NCI-H1930 (cell line): ENCODE data around the gene FLVCR2.

Experiments
- DNase-seq, 2 experiments: peaks; one replicate each; lab custom pipeline; 2025; lab: John Stamatoyannopoulos, UW

Gene FLVCR2

DNA sequence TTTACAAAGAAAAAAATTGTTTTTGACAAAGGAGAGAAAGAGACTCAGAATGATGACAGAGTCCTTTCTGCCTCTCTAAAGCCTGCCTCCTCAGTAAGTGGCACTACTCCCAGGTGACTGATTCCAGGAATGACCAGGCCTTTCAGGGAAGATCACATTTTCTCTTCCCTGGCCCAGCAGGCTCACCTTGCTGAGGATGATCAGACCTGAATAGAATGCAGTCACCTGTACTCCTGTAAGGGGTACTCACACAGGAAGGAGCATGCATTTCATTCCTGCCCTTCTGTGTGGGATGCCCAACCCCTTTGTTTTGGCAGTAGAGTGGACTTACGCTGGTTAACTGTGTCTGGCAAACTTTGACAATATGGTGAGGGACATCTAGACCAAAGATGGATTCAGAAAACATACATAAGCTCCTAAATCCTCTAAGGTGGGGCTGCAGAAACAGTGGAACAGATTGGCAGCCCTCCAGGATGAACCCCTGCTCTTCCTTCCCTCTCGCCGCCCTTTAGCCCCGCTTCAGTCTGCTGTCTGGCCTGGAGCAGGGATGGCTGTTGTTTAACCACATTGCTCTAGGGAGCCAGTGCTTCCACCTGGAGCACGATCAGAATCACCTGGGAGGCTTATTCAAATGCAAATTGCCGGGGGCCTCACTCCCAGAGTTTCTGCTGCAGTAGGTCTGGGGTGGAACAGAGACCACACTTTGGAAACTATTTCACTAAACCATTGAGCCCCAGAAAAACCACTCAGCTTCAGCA, 52.5 kb downstream of the FLVCR2 start:
- DNase-seq: no peak

DNA sequence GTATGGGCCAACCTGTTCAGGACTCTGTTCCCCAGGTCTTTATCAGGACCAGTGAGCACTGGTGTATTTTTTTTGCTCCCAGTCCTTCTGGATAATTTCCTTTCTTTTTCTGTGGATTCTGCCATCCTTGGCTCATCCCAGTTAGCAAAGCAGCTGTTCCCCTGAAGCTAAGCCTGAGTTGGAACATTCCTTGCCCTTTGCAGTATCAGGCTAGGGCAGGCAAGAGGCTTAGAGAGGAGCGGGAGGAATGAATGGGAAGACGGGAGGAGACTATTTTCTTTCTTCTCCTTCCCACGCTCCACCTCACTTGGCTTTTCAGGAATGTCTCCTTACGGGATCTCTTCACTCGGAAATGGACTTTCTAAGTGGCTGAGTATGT, 53.0 kb downstream of the FLVCR2 start:
- no peak for DNase-seq

DNA sequence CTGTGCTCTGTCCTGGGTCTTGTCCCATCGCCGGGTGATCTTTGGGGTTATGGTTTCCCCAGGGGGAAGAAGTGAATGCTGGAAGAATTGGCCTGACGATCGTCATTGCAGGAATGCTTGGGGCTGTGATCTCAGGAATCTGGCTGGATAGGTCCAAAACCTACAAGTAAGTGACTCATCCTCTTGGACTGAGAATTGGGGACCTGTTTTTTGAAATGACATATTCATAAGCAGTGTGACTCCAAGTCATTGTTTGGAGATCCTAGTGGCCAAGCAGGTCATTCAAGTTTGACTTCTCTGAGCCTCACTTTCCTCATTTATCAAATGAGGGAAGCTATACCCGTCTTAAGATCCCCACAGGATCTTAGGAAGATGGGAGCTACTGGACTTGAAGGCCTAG, 56.4 kb downstream of the FLVCR2 start:
- no peak for DNase-seq

DNA sequence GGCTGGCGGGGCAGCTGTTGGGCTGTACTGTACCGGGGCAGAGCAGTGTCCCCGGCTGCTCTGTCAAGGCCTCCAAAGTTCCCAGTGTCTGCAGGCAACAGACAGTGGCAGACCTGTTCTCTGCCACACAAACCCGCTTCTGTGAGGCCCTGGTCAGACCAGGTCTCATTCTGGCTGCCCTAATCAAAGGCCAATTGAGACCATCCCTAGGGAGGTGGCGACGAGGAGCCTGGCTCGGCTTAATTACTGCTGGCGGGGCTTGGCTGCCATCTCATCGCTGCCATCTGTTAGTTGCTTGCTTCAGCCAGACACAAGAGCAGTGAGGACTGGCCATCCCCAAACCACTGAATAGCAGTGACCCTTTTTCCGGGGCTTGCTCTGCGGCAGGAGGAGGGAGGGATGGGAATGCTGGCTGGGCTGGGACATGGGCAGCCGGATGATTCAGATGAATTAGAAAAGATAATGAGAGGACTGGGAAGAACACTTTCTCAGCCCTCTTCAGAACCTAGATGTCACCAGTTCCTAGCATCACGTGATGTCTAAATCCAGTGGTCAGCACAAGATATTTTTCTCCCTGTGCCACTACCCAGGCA, 57.8 kb downstream of the FLVCR2 start:
- DNase-seq: no peak

DNA sequence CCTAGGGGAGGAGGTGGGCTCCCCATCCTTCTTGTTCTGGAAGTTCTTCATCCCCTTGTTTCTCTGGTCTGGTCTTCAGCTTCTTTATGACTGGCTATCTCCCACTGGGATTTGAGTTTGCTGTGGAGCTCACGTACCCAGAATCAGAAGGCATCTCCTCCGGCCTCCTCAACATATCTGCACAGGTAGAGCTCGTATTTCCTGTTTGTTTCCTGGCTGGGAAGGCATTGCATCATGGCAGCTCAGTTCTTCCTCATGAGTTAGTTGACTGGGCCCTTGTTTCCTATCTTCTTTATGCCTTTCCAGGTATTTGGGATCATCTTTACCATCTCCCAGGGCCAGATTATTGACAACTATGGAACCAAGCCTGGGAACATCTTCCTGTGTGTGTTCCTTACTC, 62.5 kb downstream of the FLVCR2 start:
- no peak for DNase-seq

DNA sequence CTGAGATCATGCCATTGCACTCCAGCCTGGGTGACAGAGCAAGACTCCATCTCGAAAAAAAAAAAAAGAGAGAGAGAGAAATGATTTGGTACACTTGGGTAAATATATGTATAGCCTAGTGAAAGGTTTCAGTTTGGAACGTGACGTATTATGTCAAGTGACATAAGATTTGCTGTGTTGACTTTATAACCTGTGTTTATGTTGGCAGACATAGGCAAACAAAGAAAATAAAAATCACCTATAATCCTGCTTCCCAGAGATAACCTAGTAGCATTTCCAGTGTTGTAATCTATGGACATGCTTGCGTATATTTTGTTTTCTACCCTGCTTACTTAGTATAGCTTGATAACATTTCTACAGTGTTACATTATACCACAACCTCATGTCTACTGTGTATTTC, 65.6 kb downstream of the FLVCR2 start:
- DNase-seq: no peak

DNA sequence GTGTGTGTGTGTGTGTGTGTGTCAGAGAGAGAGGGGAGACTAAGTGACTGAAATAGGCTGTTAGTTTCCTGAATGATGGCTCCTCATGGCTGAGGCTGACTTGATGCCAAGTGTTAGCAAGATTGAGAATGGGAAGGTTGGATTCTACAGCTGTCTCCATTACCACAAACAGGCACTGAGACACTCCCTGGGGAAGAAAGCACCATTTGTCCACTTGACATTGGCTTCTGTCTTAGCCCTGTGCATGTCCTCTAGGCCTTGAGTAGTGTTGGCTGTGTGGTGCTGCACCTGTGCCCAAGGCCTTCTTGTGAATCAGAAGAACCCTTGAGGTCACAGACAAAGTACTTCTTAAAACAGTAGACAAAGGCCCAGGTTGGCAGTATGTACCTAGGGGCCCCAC, 66.6 kb downstream of the FLVCR2 start:
- DNase-seq: no peak

DNA sequence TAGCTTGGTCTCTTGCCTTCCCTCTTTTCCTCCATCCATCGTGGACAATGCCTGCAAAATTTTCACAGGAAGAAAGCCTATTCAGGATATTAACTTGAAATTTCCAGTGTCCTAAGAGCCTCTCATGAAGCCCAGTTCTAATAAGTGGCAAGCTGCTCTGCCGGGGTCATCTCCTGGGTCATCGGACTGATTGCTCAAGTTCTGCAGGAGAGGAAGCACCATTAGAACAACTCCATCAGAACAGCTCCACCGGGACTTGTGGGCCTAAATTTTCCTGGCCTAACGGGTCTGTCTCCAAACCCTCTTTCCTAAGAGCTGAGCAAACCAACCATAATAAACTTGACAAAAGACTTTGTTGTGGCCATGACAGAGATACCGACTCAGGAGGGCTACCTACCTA, 68.3 kb downstream of the FLVCR2 start:
- no peak for DNase-seq

DNA sequence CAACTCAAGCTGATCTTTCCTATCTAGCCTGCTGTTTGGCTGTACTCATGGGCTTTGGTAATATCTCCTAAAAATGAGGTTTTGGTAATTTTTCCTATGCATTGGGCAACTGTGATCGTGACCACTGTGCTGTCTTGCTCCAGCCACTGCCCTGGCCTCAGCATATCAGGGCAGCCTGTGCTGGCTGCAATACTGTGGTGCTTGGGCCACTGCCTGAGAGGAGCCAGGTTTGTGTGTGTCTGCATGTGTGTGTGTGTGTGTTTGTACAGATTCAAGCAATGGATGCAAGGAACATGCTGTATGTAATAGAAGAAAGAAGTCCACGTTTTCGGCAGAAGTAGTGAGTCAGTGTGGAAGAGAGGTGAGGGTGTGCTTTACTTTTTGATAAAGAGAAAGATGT, 69.2 kb downstream of the FLVCR2 start:
- DNase-seq: no peak

DNA sequence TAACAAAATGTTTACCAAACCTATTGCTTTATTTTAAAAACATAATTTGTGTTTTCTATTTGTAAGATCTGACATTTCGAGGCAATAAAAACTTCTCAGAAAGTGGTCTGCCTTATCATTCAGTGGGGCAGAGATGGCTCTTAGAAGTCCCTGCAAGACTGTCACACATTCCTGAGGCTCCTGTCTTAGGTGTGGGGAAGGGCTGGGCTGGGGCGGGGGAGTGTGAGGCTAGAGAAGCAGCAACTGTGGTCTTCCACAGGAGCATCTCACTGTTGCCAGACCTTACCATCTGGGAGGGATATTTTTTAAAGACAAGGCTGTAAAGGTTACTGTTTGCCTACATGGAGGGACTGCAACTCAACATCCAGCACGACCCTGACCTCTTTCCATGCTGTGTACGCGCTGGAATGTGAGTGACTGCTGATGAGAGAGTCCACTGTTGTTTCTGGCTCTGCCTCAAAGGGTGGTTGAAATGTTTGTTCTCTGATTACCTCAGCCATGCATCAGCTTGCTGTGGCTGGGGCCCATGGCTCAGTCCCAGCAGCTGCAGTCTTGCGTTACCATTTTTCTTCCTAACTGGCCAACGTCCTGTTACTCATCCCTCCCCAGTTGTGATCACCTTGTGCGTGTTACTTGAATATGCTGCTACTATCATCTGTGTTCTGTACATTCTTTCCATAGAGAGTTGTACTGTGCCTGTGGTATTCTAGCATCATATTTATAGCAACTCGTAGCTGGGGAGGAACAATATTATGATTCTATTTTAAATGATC, 69.8 kb downstream of the FLVCR2 start:
- DNase-seq: no peak

DNA sequence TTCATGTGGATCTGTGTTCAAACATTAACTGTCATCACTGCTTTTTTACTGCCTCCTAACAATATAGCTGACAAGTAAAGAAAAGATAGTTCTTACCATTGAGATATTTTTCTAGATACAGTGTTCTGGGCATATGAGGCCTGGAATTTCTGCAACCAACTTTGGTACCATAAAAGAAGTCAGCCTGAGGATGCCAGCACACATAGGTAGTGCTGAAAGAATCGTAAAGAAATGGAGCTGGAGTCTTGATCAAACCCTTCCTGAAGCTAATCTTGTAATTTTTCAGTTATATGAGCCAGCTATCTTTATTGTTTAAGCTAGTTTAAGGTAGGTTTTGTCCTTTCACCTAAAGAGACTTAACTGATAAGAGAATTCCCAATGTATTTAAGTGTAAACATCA, 70.9 kb downstream of the FLVCR2 start:
- no peak for DNase-seq

DNA sequence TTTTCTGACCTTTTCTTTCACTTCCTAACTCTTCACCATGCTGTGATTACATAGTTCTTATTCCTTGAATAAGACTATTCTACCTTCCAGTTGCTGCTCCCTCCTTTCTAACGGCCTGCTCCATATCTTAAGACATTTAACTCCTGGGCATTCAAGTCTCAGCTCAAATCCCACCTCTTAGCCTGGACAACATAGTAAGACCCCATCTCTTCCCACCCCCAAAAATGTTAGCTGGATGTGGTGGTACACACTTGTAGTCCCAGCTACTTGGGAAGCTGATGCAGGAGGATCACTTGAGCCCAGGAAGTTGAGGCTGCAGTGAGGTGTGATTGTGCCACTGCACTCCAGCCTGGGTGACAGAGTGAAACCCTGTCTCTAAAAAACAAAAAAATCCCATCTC, 71.4 kb downstream of the FLVCR2 start:
- DNase-seq: no peak

DNA sequence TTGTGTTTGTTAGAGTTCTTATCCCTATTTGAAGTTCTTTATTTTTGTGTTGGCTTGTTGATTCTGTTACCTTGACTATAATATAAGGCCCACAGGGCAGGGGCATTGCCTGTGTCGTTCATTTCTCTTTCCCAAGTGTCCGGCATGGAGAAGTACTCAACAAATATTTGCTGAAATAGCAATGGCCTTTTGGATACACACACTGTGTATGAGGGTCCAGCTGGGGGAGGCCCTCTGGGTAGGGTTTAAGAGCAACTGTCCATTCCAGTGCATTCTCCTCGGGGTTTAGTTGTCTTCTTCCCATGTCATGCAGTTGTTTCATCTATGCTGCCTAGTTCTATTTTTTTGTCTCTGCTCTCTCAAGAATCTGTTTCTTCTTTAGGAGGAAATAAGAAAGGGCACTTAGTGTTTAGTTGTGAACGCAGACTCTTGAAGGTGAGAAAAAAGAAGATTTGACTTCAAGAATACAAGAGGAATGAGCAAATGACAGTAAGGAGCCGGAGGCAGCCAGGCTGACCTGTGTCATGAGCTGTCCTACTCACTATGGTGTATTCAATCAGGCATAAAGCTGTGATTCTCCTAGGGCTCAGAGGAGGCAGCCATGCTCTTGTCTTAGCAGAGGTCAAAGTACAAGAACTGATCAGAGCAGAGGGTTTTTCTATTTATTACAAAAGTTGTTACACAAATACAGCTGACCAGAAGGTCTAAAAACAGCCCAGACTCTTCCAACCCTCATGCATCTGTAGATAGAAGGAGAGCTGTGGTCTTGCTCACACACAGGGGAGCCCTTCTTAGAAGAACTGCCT, 72.0 kb downstream of the FLVCR2 start:
- no peak for DNase-seq

DNA sequence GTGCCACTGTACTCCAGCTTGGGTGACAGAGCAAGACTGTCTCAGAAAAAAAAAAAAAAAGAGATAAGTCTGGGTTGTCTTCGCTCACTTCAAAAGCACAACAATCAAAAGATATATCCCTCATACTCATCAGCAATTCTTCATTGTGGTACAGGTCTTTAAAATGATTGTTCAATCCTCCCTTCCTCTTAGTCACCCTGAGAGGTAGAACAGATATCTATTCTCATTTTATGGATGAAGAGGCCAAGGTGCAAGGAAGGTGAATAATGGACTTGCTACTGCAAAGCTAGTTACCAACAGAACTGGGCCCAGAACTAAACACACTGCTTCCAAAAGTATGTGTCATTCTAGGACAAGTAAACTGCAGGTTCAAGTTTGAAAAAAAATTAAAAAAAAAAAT, 75.1 kb downstream of the FLVCR2 start:
- no peak for DNase-seq

DNA sequence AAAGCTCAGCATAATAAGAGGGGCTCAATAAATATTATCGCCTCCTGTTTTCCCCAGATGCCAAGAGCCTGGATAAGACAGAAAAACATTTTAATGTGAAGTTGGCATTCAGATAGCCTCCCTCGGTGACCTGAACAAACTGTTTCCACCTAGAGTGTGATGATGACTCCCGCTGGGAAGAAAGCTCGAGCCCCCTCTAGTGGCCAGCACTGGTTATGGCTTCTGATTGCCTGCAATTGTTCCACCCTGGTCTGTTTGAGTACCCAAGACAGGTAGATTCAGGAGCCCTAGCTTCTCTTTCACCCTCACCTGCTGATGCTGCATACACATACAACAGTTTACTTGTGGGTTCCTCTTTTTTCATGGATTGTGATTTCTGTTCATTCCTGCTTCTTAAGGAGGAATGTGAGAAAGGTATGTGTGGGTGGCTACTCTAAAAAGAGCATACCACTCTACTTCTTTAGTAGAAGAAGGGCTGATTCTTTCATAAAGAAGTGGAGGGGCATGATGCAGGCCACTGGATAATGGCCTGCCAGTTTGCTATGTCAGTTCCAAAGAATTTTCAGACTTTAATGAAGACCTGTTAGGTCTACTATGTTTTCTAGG, 75.8 kb downstream of the FLVCR2 start:
- DNase-seq: peak; percentile 10 to 60

DNA sequence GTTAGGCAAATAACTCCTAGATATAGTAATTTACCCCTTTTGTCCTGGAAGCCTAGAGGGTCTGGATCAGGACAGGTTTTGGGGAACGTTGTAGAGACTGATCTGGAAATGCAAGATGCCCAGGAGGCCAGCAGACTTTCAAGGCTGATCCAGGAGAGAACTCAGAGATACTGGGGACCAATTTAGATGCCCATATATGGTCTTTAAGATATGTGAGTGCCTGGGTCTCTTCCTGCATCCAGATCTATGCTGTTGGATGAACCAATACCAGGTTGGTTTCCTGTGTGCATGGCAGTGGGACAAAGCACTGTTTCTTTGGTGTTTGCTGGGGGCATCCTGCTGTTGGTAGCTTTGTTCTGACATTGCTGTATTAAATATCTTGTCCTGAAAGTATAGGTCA, 76.8 kb downstream of the FLVCR2 start:
- no peak for DNase-seq

DNA sequence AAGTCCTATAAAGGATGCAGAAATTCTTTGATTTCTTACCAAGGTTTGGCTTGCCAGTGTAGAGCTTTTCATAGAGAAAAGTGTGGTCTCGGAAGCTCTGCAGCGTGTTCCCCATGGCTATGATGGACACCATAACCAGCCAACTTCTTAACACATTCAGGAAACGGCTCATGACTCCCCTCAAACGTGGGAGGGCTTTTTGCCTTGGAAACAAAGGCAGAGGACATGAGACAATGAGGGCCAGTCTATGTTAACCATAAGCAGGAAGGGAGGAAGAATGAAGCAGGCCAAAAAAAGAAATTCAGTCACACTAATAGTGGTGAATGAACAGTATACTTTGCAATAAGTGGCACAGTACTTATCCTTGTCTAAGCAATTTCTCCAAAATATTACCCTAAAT, 78.9 kb downstream of the FLVCR2 start:
- DNase-seq: no peak

DNA sequence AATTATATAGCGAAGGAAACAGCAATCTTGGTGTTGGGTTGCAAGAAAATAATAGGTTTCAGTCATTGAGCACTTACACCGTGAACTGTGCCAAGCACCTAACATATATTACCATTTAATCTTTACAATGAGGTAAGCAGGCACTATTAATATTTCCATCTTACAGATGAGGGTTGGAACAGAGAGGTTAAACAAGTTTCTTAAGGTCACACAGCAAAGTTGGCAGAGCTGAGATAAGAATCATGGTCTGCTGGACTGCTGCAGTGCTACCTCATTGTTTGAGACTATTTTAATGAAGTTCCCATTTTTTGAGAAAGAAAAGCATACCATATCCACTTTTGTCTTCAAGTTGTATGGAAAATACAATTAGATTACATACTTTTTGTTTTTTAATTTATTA, 80.5 kb downstream of the FLVCR2 start:
- DNase-seq: no peak

DNA sequence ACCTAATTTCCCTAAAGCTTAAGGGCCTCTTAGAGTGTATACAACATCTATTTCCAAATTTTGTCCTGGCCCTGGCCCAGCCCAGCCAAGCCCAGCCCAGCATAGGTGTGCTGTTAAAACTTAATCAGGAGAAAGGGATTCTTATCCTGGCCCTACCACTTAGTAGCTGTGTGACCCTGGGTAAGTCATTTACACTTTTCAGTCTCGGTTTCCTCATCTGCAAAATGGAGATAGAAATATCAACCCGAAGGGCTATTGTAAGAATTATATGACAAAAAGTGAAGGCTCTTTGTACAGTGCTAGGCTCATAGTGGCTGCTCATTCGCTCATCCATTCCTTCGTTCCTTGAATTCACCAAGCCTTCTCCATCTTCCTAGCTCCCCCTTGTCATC, 81.8 kb downstream of the FLVCR2 start:
- DNase-seq: no peak

DNA sequence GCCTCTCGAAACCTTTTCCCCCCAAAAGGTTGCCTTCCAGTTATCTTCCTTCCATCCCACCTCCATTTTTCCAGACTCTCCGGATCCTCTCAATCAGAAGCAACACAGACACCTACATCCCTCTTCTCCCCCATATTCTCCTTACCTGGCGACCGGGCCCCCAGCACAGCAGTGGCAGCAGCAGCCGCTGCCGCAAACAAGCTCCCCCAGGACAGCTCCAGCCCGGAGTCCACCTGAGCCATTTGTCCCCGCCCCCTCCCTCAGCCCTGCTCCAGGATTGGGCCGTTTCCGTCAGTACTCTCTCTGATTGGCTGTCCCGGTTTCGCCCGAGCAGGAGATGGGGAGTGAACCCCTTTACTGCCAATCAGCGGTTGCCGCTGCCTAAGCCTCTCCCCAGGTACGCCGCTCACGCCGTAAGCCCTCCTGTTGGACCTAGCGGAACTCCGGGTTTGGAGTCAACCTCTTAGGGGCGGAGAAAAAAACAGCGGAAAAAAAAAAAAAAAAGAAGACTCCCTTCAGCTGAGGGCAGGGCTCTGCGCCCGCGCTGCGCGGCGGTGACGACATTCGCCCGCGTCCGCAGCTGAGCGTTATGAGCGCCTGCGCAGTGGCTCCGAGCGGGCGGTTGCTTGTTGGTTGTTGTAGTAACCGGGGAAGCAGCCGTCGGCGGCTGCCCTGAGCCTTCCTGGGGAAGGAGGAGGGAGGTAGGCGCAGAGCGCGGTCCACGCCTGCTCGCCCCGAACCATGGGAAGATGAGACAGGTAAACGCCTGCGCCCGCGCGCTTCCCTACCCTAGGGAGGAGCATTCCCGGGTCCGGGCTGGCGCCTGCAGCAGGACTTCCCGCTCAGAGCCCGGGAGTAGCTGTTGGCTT, 82.4 kb downstream of the FLVCR2 start, which contains the start of the genes ERG28 and TTLL5:
TSS of gene ERG28 (minus strand) at position 247 of the 869 bp plus-strand sequence. CDS start 3,374 bp downstream, outside the sequence.
TSS of gene TTLL5 (plus strand) at position 617 of the 869 bp plus-strand sequence. CDS start 1,904 bp downstream, outside the sequence.
- peak; percentile 98 to 99 for DNase-seq

DNA sequence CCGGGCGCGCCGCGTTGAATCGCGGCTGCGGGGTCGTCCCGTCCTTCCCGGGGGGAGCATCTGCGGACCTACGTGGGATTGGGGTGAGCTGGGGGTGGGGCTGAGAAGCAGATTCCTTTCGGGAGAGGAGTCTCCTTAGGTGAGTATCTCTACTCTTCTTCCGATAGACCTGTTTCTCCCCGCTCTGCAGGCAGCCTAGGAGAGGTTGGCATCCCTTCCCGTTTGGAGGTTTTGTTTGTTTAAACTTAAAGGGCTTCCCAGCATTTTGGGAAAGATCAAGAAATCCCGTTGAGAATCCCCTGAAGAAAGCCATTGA, 83.0 kb downstream of the FLVCR2 start:
- no peak for DNase-seq
